Activated T-cell treated with anti-CD3 and anti-CD28 coated beads for 1 hour (primary cell): ENCODE measurements around the gene EAF1.
"Not testable (repeated sequence)": the region's sequence is repeated elsewhere in the genome, so short reads cannot be mapped to it uniquely, and the experiment has no call there.

Experiments
- DNase-seq: peaks from one replicate; pipeline ENCODE4 v3.0.0-alpha.2; 2020; ENCODE audit warnings: low read depth

EAF1 gene

DNA sequence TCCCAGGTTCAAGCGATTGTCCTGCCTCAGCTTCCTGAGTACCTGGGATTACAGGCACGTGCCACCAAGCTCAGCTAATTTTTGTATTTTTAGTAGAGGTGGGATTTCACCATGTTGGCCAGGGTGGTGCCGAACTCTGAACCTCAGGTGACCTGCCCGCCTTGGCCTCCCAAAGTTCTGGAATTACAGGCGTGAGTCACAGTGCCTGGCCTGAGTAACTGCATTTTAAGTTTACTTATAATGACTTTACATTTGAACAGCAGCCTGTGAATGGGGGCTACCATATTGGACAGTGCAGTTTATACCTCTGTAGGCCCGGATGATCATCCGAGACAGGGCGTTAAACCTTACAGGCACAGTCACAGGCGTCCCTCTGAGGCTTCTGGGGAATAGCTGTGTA is 24.8 kb downstream of the EAF1 start:
- DNase-seq: no peak

DNA sequence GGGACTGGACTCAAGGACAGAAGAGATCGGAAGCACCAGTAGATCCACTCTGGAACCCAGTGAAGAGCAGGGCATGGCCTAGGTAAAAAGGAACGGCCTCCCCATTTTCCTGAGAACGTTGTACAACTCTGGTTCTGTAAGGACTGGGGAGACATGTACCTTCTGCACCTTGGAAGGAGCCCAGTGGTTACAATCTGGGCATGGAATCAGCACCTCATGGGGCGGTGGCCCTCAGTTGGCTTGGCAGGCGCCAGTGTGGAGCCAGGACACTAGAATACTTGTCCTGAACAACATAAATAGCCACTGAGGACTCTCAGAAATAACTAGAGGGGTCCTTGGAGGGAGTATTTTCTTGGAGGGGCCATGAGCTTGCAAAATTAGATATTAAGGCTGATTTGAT is 25.6 kb downstream of the EAF1 start:
- DNase-seq: no peak

GRCh38 chr3:15453501-15453900 is 26.1 kb downstream of the EAF1 start:
- no peak for DNase-seq

DNA sequence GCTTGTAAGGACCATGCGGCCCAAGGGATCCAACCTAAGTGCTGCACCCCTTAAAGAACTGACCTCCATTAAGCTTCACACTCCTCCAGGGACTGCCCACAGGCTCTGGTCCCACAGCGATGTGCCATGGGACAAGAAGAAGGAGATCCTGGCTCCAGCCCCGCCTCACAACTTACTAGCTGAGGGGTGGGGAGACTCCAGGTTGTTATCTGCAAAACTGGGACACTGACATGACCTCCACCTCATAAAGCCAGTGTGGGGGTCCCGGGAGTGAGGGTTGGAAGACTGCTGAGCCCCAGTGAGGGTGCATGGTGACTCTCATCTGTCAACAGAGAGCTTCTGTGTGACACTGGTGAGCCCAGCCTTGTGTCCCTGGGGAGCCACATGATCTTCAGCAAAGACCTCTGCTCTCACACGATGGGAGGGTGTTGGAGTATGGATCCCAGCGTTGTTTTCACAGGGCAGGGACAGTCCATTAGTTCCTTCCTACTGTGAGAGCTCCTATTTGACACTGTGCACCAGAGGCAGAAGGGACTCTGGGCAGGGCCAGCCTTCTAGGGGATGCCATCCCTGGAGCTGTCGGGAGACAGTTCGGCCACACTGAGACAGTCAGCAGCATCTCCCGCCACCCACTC is 26.7 kb downstream of the EAF1 start:
- no peak for DNase-seq

DNA sequence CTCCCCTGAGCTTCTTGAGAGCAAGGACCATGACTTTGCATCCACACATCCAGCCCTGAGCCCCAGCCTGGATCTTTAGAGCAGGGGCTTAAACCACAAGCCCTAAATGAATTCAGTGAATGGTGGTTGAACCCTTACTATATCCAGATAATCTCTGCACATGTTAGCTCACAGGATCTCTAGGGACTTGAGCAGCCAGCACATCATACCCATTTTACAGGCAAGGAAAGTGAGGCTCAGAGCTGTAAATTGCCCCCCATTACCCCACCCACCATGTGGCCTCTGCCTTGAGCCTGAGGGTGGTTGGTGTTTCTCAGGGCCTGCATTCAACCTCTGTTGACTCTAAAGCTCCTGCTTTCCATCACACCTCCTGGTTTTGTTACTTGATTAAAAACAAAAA is 27.6 kb downstream of the EAF1 start:
- DNase-seq: no peak

DNA sequence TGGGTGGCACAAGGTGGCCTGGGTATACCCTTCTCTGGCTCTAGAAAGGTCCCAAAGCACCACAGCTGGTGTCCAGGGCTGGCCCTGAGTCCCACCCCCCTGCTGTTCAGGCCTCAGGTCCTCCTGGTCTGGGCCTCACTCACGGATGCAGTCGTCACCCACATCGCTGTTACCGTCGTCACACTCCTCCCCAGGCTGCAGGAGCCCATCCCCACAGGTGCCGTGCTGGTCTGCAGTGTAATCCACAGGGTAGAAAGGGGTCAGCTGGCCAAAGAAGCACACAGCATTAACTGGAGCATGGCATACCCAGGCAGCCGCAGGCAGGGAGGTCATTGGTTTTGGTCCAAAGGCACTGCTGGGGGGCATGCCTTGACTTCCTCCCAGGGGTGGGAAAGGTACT is 28.4 kb downstream of the EAF1 start:
- DNase-seq: no peak

- no peak for DNase-seq
Measured at GRCh38 chr3:15456321-15456720, 28.9 kb downstream of the EAF1 start.

DNA sequence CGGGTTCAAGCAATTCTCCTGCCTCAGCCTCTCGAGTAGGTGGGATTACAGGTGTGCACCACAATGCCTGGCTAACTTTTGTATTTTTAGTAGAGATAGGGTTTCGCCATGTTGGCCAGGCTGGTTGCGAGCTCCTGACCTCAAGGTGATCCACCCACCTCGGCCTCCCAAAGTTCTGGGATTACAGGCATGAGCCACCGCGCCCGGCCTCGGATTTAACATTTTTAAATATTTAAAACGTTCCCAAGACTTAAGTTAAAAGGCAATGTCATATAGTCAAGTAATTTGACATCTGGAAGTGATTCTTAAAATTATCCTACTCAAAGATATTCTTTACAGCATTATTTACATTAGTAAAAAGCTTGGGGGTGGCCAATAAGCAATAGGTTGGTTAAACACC is 29.5 kb downstream of the EAF1 start:
- DNase-seq: not testable (repeated sequence)

DNA sequence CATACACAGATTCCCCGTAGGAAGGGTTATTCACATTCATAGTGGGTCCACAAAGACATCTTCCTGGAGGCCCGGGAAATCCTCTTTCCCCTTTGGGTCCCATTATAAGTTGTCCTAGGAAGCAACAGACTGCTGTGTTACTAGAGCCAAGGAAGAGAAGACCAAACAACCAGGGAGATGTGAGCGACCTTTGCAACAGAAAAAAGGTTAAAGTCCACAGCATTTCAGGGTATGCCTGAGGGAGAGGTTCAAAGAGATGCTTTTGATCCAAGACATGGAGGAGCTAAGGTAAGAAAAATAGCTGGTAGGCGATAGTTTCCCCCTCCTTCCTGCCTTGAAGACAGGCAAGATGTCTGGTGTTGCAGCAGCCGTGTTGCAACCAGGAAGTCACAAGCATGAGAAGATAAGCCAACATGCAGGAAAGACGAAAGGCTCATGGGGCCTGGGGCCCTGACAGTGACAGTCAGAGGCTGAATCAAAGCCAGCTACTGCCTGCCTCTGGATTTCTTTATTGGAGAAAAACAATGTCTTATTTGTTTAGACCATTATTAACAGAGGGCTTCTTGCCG is 30.9 kb downstream of the EAF1 start:
- DNase-seq: no peak

DNA sequence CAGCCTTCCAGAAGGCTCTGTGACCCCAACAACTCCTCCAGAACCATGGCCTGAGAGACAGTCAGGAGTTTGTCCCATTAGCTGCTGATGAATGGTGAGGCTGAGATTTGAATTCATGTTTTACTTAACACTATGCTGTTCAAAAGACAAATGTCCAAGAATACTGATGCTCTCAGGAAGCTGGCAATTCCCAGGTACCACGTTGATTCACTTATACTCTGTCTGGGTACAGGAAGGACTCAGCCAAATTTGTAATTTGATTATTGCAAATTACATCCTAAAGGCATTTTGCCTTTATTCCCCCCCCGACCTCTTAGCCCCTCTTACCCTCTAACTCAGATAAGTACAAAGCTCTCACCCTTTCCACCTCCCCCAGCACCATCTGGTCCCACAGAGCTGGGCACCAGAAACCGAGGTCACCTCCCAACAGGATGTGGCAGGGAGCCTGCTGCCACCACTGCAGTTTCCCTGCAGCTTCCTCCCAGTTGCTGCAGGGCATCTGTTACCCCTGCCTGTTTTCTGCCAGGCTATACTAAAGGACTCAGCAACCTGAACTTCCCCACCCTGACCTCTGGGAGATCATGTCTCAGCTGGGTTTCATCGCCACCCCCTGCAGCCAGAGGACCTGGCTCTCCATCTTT is 33.6 kb downstream of the EAF1 start:
- DNase-seq: no peak

- DNase-seq: no peak
Measured at GRCh38 chr3:15462451-15462850, 35.1 kb downstream of the EAF1 start.

GRCh38 chr3:15465876-15466585 is 38.6 kb downstream of the EAF1 start:
- no peak for DNase-seq

DNA sequence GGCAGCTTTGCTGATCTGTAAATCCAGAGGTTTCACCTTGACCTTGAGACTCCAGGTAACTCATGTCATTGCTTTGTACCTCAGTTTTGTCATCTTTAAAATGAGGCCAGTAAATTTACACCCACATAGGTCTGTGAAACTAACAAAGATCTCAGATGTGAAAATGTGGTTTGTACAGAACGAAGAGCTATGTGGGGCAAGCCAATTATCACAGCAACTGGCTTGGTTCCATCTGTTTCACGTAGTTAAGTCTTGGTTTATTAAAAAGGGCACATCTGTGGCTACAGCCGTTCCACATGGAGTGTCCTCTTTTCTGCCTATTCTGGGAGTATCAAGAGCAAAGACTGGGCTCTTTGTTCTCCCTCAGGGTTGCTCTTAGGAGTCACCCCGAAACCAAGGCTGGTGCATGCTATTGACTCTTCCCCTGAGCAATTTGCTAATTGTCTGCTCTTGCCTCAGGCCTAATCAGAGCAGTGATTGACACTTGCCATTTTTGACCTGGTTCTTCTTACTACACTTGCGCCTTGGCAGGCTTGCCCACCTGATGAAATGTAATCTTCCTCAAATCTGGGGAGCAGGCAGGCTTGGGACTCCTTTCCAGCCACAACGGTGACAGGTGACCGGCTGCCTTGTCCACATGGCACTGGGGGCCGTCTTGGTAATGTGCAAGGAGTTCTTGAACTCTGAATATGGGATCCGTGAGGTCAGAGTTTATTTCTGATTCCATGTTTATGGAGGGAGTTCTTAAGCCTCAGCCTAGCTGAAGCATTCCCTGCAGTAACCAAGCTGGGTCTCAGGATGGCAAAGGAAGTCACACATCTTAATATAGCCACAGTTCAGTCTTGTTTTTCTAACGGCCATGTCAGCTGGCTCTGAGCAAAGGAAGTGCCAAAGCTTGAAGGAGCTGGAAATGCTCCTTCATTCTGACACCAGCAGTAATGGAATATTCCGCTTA is 40.1 kb downstream of the EAF1 start:
- DNase-seq: no peak

- no peak for DNase-seq
Measured at GRCh38 chr3:15470261-15470660, 42.9 kb downstream of the EAF1 start.

DNA sequence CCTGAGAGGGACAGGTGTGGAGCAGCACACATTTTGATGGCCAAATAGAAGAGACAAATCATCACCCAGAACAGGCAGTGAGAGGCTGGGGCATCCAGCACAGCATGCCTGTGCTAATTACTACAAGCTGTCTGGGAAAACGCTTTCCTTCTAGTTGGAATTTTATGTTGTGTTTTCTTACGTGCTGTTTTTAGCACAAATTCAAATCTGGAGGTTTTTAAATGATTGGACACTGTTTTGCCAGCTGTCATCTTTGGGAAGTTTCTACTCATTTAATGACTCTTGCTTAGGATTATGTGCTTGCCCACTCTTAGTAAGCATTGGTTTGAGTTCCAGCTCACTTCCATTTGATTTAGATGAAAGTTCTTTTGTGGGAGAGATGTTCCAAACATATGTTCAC is 43.5 kb downstream of the EAF1 start:
- no peak for DNase-seq

- DNase-seq: no peak
Measured at GRCh38 chr3:15471861-15472260, 44.5 kb downstream of the EAF1 start.

DNA sequence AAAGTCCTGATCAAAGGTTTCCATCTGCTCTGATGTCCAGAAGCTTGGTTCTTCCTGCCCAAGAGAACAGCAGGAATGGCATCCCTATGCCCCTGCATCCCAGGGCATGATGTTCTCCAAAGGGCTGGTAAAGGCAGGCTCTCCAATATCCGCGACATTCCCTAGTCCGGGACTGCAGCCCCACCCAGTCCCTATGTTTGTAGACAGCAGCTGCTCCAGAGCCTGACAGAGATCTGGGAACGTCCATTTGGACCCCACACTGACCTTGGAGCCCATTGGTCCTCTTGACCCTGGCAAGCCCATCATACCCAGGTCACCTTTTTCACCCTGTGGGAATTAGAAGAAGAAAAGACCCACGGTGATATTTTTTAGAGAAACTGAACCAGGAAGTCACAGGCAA is 47.8 kb downstream of the EAF1 start:
- no peak for DNase-seq

- no peak for DNase-seq
Measured at GRCh38 chr3:15476378-15476777, 49.0 kb downstream of the EAF1 start.

GRCh38 chr3:15477951-15478639 is 50.7 kb downstream of the EAF1 start:
- DNase-seq: no peak

GRCh38 chr3:15478640-15478979 is 51.2 kb downstream of the EAF1 start:
- DNase-seq: no peak

- no peak for DNase-seq
Measured at GRCh38 chr3:15479400-15480224, 52.2 kb downstream of the EAF1 start.
